Karpas-422 (cell line): ENCODE measurements around the gene WWOX. TPM values are rescaled to one million over a fixed set of nuclear protein-coding genes. Genes with fewer than 3 reads are reported as not detected.

Experiments used
- DNase-seq: peaks from one replicate; pipeline ENCODE4 v3.0.0-alpha.2; 2015
- H2AFZ ChIP-seq: fragments of 200-600 bp; sonication (generic); 2 replicates; pipeline ENCODE4 v1.6.1; 2014; ENCODE audit warnings: antibody characterized with exemption, low read length, mixed read lengths
- H3K27ac ChIP-seq: fragments of 200-600 bp; sonication (generic); 2 replicates; pipeline ENCODE4 v1.5.1; 2014; ENCODE audit warnings: mild to moderate bottlenecking, low read length, moderate library complexity
- H3K27me3 ChIP-seq: fragments of 200-600 bp; sonication (generic); 2 replicates; pipeline ENCODE4 v1.6.1; 2014; ENCODE audit warnings: low read length, mixed read lengths
- H3K36me3 ChIP-seq: fragments of 200-600 bp; sonication (generic); 2 replicates; pipeline ENCODE4 v1.6.1; 2014; ENCODE audit warnings: low read length, mixed read lengths; ENCODE audit not compliant: insufficient read depth
- H3K4me1 ChIP-seq: fragments of 200-600 bp; sonication (generic); 2 replicates; pipeline ENCODE4 v1.6.1; 2014; ENCODE audit warnings: mild to moderate bottlenecking, low read length, mixed read lengths
- H3K4me2 ChIP-seq: fragments of 200-600 bp; sonication (generic); 2 replicates; pipeline ENCODE4 v1.6.1; 2014; ENCODE audit warnings: low read length, low read depth, mild to moderate bottlenecking; ENCODE audit not compliant: poor library complexity, severe bottlenecking
- H3K4me3 ChIP-seq: fragments of 200-600 bp; sonication (generic); 2 replicates; pipeline ENCODE4 v1.5.1; 2014; ENCODE audit warnings: mild to moderate bottlenecking, antibody characterized with exemption, low read length, mixed read lengths
- H3K79me2 ChIP-seq: fragments of 200-600 bp; sonication (generic); 2 replicates; pipeline ENCODE4 v1.6.1; 2014; ENCODE audit warnings: mild to moderate bottlenecking, low read length, mixed read lengths
- H3K9ac ChIP-seq: fragments of 200-600 bp; sonication (generic); 2 replicates; pipeline ENCODE4 v1.6.0; 2014; ENCODE audit warnings: low read length
- H3K9me2 ChIP-seq: fragments of 200-600 bp; sonication (generic), shearing (Covaris generic); replicated peaks from 2 replicates; pipeline ENCODE4 v1.6.0; 2014; ENCODE audit warnings: mild to moderate bottlenecking, low read length, moderate library complexity; ENCODE audit not compliant: insufficient read depth
- H3K9me3 ChIP-seq: fragments of 300-700, 200-600 bp; sonication (generic); 2 replicates; pipeline ENCODE4 v1.6.1; 2014; ENCODE audit warnings: low read length, mixed read lengths
- H4K20me1 ChIP-seq: fragments of 200-600 bp; sonication (generic); 2 replicates; pipeline ENCODE4 v1.6.1; 2014; ENCODE audit warnings: mild to moderate bottlenecking, antibody characterized with exemption, low read length, low read depth; ENCODE audit not compliant: insufficient read depth
- total RNA-seq: library from RNA; depleted of rRNA; stranded (reverse); fragments of >200 nt; shearing (Covaris generic); gene quantifications from 2 replicates; pipeline ENCODE4 v1.2.3, GENCODE V29; 2014; ENCODE audit warnings: low replicate concordance

WWOX gene
- total RNA-seq, 1 experiment from 2014 or later: 66.2 TPM

- Histone ChIP-seq H3K27ac (no peak overlapping the region), H3K4me2 (no peak overlapping the region), H3K4me3 (no peak overlapping the region), H3K79me2 (no peaks in the 10 kb centered on the region), H3K4me1 (no peaks in the 10 kb centered on the region), H3K9me2 (no peaks in the 10 kb centered on the region), H2AFZ (no peak overlapping the region), H3K9ac (no peak overlapping the region), H3K27me3 (no peaks in the 10 kb centered on the region), H3K36me3 (no peaks in the 10 kb centered on the region), H4K20me1 (no peaks in the 10 kb centered on the region), H3K9me3 (no peaks in the 10 kb centered on the region)
- no peak for DNase-seq
Measured at GRCh38 chr16:78490431-78490830, 391.0 kb downstream of the WWOX start.

- no peaks in the 10 kb centered on the region for H4K20me1 ChIP-seq
Measured at GRCh38 chr16:78490847-78491246, 391.4 kb downstream of the WWOX start.

GRCh38 chr16:78493573-78493972 lies 394.1 kb downstream of the WWOX start:
- Histone ChIP-seq H3K9me2 (no peaks in the 10 kb centered on the region), H3K27me3 (no peaks in the 10 kb centered on the region), H3K36me3 (no peaks in the 10 kb centered on the region), H4K20me1 (no peaks in the 10 kb centered on the region), H3K4me1 (no peaks in the 10 kb centered on the region), H3K9me3 (no peaks in the 10 kb centered on the region), H2AFZ (no peak overlapping the region), H3K4me3 (no peak overlapping the region), H3K79me2 (no peaks in the 10 kb centered on the region), H3K4me2 (no peak overlapping the region), H3K9ac (no peak overlapping the region), H3K27ac (no peak overlapping the region)
- no peak for DNase-seq

More at GRCh38 chr16:78490847-78491246, 391.4 kb downstream of the WWOX start:
- no peaks in the 10 kb centered on the region for H3K9me2 ChIP-seq
- no peaks in the 10 kb centered on the region for H3K79me2 ChIP-seq
- no peak overlapping the region for H2AFZ ChIP-seq
- H3K9me3 ChIP-seq: no peaks in the 10 kb centered on the region
- H3K27ac ChIP-seq: no peak overlapping the region
- no peaks in the 10 kb centered on the region for H3K27me3 ChIP-seq
- no peak for DNase-seq
- no peak overlapping the region for H3K4me3 ChIP-seq
- H3K4me2 ChIP-seq: no peak overlapping the region
- H3K9ac ChIP-seq: no peak overlapping the region
- no peaks in the 10 kb centered on the region for H3K4me1 ChIP-seq
- H3K36me3 ChIP-seq: no peaks in the 10 kb centered on the region

GRCh38 chr16:78494105-78494504 lies 394.7 kb downstream of the WWOX start:
- no peak overlapping the region for H2AFZ ChIP-seq
- H3K4me2 ChIP-seq: no peak overlapping the region

GRCh38 chr16:78494674-78495073 lies 395.2 kb downstream of the WWOX start:
- H3K9ac ChIP-seq: no peak overlapping the region
- H3K4me1 ChIP-seq: no peaks in the 10 kb centered on the region
- no peaks in the 10 kb centered on the region for H3K9me2 ChIP-seq
- H3K4me3 ChIP-seq: no peak overlapping the region
- no peaks in the 10 kb centered on the region for H3K36me3 ChIP-seq
- H3K27ac ChIP-seq: no peak overlapping the region
- H3K79me2 ChIP-seq: no peaks in the 10 kb centered on the region
- H2AFZ ChIP-seq: no peak overlapping the region
- DNase-seq: no peak
- H3K9me3 ChIP-seq: no peaks in the 10 kb centered on the region
- H4K20me1 ChIP-seq: no peaks in the 10 kb centered on the region
- no peaks in the 10 kb centered on the region for H3K27me3 ChIP-seq
- no peak overlapping the region for H3K4me2 ChIP-seq

More at GRCh38 chr16:78494105-78494504, 394.7 kb downstream of the WWOX start:
- no peaks in the 10 kb centered on the region for H3K4me1 ChIP-seq
- no peaks in the 10 kb centered on the region for H3K27me3 ChIP-seq
- no peaks in the 10 kb centered on the region for H3K9me3 ChIP-seq
- no peak overlapping the region for H3K9ac ChIP-seq
- no peaks in the 10 kb centered on the region for H3K79me2 ChIP-seq
- H3K9me2 ChIP-seq: no peaks in the 10 kb centered on the region
- H3K4me3 ChIP-seq: no peak overlapping the region
- no peak overlapping the region for H3K27ac ChIP-seq
- no peaks in the 10 kb centered on the region for H3K36me3 ChIP-seq
- H4K20me1 ChIP-seq: no peaks in the 10 kb centered on the region
- DNase-seq: no peak

- H4K20me1 ChIP-seq: no peaks in the 10 kb centered on the region
- no peaks in the 10 kb centered on the region for H3K9me2 ChIP-seq
- no peak overlapping the region for H3K4me2 ChIP-seq
- no peak for DNase-seq
- no peaks in the 10 kb centered on the region for H3K79me2 ChIP-seq
- no peaks in the 10 kb centered on the region for H3K9me3 ChIP-seq
- no peak overlapping the region for H3K9ac ChIP-seq
- no peak overlapping the region for H3K27ac ChIP-seq
- H3K4me1 ChIP-seq: no peaks in the 10 kb centered on the region
- H3K27me3 ChIP-seq: no peaks in the 10 kb centered on the region
- no peaks in the 10 kb centered on the region for H3K36me3 ChIP-seq
- no peak overlapping the region for H2AFZ ChIP-seq
- no peak overlapping the region for H3K4me3 ChIP-seq
Measured at GRCh38 chr16:78496189-78496588, 396.7 kb downstream of the WWOX start.

- Histone ChIP-seq H4K20me1 (no peaks in the 10 kb centered on the region), H3K79me2 (no peaks in the 10 kb centered on the region), H3K9me3 (no peaks in the 10 kb centered on the region), H3K27ac (no peak overlapping the region), H3K9me2 (no peaks in the 10 kb centered on the region), H2AFZ (no peak overlapping the region), H3K27me3 (no peaks in the 10 kb centered on the region), H3K4me2 (no peak overlapping the region), H3K4me3 (no peak overlapping the region), H3K9ac (no peak overlapping the region), H3K36me3 (no peaks in the 10 kb centered on the region), H3K4me1 (no peaks in the 10 kb centered on the region)
- no peak for DNase-seq
Measured at GRCh38 chr16:78499399-78499798, 399.9 kb downstream of the WWOX start.

- Histone ChIP-seq H3K79me2 (no peaks in the 10 kb centered on the region), H3K4me2 (no peak overlapping the region), H3K4me1 (no peaks in the 10 kb centered on the region), H3K4me3 (no peak overlapping the region), H3K27ac (no peak overlapping the region), H3K9me3 (no peaks in the 10 kb centered on the region), H2AFZ (no peak overlapping the region), H3K27me3 (no peaks in the 10 kb centered on the region), H3K9me2 (no peaks in the 10 kb centered on the region), H4K20me1 (no peaks in the 10 kb centered on the region), H3K9ac (no peak overlapping the region), H3K36me3 (no peaks in the 10 kb centered on the region)
- DNase-seq: no peak
Measured at GRCh38 chr16:78500659-78501270, 401.3 kb downstream of the WWOX start.
